GM21723 (cell line): ENCODE data around the gene ADAM15.

ENCODE experiments used
- ATAC-seq: cut with Tn5 transposase; IDR thresholded peaks from one replicate; pipeline ENCODE4 v1.9.1; 2021; ENCODE audit warnings: mild to moderate bottlenecking, moderate library complexity; ENCODE audit not compliant: unreplicated experiment

Gene ADAM15

DNA sequence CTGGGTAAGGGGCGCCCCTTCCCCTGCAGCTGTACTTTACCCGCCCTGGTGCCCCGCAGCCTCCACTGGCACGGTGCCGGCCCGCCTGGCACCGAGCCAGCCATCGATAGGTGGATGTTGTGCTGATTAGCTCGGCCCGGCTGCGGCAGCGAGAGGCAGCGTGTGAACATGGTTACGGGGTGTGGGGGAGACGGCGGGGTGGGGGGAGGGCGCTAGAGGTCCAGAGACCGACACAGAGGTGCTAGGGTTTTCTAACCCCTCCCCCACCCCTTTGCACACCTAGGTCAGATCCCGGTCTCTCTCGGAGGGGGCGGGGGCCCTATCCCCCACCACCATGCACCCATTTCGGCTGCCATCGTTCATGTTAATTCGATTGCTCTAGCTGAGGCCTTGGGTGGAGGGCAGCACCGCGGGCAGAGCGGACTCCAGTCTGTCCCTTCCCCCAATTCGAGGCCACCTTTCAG lies 19.1 kb downstream of the ADAM15 start:
- no peak for ATAC-seq

DNA sequence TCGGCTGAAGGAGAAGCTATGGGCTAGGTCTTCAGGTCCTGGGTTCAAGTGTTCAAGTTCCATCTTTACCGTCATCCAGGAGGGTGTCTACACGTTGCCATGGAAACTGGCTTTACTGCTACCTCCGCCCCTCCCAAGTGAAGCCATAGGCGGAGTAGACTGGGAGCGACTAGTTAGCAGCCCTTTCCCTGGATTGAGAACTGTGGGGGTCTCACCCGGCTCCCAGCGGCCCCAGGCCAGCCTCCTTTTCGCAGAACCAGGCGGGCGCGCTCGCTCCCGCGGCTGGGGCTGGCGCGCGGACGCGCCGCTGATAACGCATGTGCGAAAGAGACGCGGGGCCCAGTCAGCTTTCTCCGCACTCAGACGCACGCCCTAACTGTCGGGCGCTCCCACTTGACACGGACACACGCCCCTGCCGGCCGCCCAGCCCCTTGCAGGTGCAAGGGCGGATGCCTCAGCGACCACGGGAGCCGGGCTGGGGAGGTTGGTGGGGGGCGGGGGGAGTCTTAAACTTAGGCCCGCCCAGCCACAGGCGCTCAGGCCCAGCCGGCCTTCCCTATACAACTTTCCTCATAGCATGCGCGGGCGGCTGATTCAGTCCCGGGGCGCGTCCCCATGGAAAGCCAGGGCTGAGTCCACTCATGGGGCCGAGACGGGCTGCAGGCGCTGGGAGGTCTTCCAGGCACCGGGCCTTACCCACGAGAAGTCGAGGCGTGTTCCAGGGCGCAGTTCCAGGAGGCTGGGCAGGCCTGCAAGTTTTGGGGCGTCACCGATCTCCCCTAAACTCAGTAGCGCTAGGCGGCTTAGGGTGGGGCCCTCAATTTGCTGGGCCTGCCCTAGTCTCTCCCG lies 19.8 kb downstream of the ADAM15 start:
- peak; percentile 70 for ATAC-seq

DNA sequence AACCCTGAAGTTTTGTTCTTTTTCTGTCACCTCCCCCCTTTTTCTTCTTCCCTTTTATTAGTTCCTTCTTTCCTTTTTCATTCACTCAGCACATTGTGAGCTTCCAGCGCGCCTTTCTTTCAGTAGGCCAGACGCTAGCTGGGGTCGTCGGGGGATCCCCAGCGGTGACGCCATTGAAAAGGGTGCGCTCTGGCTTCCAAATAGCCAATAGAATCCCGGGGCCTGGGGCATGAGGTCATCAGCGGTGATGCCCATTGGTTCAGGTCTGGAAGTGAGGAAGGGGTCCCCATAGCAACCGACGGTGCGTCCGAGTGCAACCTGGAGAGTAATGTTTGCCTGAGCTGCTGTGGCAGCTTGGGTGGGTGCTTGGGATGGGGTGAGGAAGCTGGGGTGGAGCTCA lies 20.6 kb downstream of the ADAM15 start:
- no peak for ATAC-seq

DNA sequence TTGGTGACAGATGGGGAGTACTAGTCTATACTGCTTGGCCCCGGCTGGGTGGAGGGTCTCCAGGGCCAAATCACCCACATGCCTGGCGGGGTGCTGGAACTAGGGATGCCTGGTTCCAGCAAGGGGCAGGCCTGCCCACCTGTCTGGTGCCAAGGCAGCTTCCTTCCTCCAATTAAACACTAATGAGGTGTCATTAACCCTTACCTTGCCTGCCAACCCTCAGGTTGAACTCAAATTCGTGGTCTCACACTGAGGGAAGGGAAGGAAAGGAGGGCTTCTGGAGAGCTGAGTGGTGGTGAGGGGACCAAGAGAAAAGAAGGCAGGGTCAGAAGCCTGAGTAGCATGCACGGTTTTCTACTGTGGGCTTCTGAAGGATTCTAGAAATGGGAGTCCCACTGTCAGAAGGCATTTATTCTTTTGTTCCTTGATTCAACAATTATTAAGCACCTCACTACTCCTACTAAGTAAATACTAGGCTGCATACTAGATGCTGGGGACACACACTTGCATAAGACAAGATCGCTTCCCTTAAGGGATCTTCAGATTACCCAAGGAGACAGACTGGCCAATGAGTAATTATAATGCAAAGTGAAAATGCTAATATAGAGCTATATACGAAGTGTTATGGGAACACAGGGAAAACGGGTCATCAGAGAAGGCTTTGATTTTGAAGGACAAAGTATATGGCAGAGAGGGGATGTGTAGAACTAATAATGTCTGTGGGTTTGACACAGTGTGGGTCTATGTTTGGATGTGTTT lies 21.6 kb downstream of the ADAM15 start:
- ATAC-seq, result no peak

DNA sequence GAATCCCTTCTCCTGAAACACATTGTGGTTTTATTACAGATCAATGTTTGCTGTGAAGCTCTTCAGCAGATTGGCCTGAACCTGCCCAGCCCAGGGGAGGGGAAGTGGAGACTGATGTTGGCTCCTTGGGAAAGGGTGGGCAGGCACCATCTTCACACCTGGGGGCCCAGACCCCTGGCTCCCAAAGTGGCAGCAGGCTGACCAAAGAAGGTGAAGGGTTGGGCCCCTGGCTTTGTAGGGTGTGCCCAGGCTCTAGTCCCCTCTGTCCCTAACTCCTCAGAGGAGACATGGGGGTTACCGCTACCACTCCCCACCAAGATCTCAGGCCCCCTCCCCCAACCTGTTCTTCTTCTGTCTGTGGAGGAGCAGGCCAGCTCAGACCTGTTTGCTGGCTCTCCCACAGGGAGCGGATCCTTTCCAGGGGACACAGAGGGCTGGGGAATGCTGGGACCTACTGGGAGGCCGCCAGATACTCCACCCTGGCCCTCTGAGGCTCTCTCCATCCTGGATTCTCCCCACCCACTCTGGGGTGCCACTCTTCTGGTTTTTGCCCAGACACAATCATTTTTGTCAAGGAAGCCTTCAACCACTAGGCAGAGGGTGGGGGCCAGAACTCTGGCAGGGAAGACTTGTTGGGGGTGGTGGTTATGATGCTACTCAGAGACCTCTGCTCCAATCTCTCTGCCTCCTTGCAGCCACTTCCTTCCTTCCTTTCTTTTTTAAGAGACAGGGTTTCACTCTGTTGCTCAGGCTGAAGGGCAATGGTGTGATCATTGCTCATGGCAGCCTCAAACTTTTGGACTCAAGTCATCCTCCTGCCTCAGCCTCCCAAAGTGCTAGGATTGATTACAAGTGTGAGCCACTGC lies 22.5 kb downstream of the ADAM15 start:
- no peak for ATAC-seq

DNA sequence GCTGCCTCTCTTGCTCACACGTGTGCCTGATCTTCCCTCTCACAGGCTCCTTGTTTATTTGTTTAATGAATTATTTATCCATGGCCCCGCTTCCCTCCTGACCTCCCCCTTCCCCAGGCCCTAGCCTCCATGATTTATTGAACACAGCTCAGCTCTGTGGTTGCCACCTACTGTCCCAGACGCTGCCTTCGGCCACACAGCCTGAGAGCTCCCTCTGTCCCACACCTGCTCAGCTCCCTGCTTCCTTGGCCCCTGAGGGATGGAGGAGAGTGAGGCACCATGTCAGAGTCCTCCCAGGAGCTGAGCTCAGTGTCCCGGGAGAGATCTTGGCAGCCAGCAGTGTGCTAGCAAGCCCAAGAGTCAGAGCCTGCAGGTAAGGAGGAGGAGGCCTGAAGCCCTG lies 24.4 kb downstream of the ADAM15 start:
- ATAC-seq, result no peak

DNA sequence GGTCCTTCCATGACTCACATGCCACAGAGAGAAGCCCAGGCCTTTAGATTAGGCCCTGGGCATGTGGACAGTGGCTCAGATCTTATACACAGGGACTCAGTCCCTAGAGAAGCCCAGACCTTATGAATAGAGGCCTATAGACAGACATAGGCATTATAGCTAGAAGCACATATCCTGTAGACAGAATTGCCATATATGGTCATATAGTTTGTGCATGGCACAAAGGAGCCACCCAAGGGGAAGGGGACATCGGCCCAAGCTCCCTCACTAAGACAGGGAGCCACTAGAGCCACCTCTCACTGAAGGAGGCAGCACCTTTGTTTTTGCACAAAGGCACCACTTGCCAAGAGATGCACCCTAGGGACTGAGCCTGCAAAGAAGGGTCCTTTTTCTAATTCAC lies 25.3 kb downstream of the ADAM15 start:
- ATAC-seq, result no peak

DNA sequence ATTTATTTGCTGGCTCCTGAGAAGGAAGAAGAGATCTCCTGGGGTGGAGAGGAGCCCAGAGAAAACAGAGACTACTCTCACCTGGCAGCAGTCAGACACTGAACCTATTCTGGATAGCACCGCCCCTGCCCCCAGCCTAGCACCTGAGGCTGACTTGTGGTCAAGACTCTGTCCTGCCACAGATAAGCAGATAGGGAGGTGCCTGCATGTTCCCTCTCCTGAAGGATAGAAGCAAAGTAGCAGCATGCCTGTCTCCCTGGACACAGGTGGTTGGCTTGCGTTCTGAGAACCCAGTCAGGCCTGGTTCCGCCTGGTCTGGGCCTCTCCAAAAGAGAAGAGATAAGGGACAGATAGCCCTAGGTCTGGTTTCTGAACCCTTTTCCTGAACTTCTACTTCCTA lies 26.2 kb downstream of the ADAM15 start:
- ATAC-seq, result no peak

DNA sequence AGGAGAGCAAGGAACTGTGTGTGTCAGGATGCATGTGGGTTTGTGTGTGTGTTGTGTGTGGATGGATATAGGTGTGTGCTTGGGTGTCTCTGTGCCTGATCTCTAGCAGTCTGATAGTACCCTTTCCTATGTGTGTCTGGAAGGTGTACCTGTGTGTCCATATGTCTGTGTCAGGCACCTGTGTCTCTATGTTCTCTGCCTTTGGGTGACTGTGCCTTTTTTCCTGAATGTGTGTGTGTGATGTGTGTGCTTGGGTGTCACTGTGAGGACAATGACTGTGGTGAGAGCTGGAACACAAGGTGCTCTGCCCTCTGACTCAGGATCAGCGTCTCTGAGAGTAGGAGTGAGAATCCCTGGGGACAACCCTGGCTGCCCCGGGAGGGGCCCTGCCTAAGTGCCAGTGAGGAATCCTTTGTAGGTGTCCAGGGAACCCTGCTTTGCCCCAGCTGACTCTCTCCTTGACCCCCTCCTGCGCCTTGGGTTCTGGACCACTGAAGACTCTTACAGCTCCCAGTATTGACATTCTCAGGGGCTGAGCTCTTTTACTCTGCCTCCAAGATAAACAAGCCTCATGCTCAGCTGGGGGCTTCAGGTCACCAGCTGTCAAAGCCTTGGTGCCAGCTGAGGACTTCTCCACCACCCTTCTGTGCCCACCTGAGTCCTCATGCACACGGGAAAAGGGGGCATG lies 26.8 kb downstream of the ADAM15 start:
- no peak for ATAC-seq

DNA sequence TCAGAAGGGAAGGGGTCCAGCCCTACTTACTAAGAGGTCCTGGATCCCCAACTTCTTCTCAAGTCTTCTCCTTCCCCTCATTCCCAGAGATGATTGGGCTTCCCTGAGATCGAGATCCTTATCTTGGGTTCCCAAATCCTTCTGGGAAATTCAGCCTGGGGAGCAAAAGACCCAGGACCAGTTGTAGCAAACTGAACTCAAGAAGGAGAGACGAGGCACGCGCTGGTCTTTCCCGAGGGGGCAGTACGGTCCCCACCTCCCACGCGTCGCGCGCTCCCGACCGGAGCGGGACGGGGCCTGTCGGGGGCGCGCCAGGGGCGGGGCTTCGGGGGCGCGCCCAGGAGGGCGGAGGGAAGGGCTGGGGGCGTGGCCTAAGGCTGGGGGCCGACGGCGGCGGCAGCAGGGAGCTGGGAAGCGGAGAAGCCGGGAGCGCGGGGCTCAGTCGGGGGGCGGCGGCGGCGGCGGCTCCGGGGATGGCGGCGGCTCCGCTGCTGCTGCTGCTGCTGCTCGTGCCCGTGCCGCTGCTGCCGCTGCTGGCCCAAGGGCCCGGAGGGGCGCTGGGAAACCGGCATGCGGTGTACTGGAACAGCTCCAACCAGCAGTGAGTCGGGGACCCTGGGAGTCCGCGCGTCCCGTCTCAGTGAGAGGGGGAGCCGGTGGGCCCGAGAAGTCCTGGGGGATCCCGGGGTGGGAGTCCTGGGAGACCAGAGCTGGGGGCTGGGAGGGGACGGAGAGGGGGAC lies 27.5 kb downstream of the ADAM15 start, which contains the start of gene EFNA3:
Gene EFNA3, plus strand, starts transcription at position 369 of the 741 bp plus-strand sequence. Its CDS starts 105 bp downstream, at position 474.
- no peak for ATAC-seq

DNA sequence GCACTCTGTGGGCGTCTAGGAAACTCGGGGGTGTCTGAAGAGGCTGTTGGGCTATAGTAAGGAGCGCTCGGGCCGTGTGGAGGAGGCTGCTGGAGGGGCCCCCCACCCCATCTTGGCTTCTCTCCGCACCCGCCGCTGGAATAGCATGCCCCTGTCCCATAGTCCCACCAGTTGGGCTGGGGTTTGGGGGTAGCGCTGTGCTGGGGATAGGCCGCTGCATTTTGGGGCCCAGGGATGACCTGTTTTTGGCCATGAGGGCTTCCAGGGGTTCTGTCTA lies 28.0 kb downstream of the ADAM15 start:
- ATAC-seq, result no peak

DNA sequence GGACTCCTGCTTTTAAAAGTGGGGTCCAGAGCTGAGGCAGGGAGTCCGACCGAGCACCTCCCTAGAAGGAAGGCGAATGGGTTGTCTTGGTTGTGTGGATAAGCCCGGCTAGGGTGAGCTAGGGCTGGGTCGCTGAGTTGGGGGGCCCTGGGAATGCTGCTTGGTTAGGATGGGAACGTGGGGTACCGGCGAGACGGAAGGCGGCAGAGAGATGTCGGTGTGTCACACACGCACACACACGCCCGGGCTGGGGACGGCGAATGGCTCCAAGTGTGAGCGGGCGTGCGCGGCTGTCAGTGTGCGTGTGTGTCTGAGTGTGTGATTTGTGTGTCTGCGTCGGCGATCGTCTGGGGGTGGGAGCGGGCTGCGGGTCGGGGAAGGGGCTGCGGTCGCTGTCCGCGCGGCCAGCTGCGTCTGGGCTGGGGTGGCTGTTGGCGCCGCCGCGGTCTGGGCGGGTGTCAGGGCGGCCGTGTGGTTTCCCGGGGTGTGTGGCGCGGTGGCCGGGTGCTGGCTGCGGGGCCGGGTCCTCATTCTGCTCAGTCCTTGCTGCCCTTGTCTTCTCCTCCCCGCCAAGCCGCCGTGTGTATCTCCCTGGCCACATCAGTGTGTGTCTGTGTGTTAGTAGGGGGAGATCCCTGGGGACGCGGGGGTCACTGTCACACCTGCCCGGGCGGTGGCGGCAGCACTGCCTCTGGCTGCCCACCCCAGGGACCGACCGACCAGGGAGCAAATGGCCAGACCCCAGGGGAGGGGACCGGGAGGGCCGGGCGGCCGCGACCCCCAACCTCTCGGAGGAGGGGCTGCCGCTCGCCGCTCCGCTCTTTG lies 28.6 kb downstream of the ADAM15 start:
- no peak for ATAC-seq

DNA sequence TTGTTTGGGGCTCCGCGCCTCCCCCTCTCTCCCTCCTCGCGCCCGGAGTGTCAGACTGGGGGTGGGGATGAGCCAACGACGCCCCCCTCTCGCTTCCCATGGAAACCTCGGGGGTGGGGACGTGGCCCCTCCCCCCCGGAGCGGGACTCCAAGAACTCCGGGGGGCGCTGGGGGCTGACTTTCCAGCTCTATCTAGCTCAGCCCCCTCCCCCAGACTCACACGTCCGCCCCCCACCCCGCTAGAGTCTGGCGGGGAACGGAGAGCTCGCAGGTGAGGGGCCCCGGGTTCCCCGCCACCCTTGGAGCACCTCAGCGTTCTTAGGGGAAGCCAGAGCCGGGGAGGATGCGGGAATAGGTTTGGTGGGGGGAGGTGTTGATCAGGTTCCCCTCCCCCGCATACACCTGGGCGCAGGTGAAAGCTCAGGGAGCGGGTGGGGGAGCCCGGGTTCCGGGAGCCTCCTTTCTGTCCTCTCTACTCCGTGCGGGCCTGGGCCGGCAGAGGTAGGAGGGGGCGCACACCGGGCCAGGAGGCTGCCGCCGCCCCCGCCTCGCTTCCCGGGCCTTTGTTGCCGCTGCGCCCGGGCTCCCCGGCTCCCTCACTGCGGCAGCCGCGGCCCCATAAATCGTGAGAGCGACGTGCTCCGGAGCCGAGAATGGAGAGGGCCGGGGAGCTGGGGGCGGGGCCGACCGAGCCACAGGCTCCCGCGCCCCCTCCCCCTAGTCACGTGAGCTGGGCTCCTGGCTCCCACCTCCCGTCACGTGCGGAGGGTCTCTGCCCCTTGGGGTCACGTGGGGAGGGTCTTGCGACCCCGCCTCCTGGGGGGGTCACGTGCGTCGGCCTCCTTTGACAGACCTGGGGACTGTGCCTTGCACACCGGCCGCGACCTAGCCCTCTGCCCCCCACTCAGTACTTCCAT lies 29.5 kb downstream of the ADAM15 start:
- no peak for ATAC-seq

DNA sequence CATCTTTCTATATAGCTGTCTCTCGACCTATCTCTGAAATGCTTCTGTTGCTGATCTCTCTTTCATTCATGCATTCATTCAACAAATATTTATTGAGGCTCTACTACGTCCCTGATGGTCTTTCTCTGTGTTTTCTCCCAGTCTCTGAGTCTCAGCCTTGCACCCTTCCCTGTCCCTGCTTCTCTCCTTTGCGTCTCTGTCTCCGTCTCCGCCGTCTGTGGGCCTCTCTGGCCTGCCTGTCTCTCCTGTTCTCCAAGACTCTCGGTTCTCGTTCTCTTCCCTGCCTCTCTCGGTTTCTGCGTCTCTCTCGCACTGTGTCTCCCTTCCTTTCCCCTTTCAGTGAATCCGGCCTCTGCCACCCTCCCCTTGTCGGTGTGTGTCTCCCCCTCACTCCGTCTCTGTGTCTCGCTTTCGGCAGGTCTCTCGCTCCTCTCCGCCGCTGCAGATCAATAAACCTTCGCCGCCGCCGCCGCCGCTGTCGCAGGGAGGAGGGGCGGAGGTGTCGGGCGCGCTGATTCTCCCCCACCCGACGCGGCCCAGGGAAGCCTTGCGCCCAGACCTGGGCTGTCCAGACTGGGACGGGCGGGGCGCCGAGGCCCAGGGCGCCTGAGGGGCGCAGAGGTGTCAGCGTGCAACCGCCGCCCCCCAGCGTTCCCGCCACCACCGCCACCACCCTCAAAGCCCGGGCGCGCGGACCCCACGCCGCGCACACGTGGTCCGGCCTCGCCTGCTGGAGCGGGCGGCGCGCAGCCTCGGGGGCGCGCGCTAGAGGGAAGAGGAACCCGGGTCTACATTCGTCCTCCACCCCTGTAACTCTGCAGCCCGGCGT lies 30.6 kb downstream of the ADAM15 start:
- ATAC-seq, result no peak

DNA sequence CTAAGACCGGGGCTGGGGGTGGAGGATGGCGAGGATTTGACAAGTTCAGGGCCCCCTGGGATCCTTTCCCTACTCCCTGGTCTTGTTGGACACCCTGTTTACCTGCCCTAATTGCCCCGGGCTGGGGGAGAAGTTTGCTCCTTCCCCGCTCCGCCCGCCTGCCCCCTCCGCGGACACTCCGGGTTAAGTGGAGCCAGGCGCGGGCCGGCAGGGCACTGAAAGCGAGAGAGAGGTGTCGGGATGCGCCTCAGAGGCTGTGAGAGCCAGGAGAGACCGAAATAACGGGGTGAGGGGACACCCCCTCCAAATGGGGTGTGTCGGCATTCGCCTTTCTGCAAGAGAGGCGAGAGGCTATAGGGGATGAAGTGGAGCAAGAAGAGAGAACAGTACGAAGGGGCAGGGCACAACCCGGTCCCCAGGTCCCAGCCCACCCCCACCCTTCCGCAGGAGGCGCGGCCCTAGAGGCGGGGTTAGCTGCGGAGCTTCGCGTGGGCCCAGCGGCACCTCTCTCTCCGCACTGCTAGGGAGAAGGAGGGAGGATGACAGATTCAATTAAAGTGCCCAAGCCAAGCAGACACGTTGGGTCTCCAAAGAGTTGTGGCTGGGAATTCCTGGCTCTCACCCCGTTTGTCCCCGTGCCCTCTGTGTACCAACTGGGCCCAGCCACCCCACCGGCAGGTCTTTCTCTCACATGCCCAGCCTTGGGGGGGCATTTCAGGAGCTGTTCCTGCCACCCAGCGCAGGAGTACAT lies 31.4 kb downstream of the ADAM15 start:
- ATAC-seq, result no peak

DNA sequence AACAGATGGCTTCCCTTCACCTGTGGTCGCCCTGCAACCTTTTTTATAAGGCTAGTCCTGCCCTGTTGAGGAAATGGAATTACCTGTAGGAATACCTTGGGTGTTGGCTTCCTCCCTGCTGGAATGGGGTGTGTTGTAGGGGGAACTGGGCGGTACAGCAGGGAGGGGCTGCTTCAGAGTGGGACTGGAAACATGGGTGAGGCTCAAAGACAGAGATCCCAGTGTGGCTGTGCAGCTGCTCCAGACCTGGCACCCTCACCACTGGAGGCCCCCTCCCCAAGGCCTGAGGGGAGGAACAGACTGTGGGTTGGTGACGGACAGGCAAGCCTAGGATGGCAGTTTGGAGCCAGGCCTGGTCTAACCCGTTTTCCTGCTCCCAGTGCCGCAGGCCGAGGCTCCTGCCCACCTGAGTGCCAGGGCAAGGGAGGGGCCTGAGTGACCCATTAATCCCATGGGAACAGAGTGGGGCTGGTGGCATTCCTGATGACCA lies 32.0 kb downstream of the ADAM15 start:
- no peak for ATAC-seq
